Fibroblast of the conjunctiva (primary cell): ENCODE data around the gene CDV3.

Source experiments
- DNase-seq: peaks from one replicate; pipeline ENCODE4 v3.0.0-alpha.2; 2010; ENCODE audit warnings: low read depth

The CDV3 gene

DNA sequence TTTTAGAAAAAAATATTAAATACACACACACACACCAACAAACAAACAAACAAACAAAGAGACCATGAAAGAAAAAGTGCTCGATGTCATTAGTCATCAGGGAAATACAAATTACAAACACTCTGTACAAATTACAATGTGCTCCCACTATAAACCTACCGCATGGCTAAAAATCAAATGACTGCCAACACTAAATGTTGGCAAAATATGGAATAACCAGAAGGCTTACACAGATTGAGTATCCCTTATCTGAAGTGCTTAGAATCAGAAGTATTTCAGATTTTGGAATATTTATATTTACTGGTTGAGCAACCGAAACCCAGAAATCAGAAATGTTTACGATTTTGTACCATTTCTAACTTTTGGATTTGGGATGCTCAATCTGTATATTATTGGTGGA is 33.4 kb downstream of the CDV3 start:
- no peak for DNase-seq

DNA sequence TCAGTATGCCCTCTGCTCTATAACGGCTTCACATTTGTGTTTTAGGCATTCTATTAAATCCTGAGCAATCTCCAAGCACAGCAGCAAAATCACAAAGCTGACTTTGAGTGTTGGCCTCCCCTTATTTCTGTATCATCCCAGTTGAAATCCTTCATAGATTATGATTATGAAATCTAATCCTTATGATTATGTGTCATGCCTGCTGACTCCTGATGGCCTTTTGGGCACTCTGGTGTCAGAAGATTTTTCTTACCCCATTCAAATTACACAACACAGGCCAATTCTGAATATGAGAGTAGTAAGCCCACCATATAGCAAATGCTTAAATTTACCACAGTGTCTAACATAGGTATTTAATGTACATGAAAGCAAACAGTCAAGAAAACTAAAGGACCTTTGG is 34.3 kb downstream of the CDV3 start:
- no peak for DNase-seq

GRCh38 chr3:133608388-133608787 is 34.9 kb downstream of the CDV3 start:
- DNase-seq, result no peak

DNA sequence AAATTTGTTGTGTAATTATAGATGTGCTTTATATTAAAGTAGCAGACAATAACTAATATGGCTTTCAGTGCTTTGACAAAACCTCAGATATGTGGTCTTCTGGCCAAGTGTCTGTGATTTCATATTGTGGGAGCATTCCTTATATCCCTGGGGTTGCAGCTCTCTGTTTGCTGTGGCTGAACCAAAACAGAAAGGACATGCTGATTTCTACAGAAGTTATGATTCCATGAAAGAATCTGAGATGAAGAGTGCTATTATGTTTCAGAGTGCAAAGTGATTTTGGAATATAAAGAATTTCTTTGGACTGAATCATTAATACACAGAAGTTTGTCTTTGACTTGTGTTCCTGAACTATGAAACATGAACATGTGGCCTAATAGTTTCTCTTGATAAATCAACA is 36.5 kb downstream of the CDV3 start:
- no peak for DNase-seq

DNA sequence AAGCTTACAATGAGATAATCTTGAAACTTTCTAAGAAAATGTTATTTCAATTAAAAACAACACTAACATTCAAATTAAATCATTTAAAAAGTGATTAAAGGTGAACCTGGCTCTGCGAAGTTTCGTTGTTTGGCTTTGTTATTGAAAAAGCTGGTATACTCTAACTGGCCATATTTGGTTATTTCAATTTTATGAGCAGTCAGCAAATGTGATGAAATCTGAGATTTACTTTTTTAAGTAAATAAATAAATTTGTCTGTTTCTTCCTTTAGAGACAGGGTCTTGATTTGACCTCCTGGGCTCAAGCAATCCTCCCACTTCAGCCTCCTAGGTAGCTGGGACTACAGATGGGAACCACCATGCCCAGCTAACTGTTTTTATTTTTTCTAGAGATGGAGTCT is 38.0 kb downstream of the CDV3 start:
- DNase-seq, result no peak

DNA sequence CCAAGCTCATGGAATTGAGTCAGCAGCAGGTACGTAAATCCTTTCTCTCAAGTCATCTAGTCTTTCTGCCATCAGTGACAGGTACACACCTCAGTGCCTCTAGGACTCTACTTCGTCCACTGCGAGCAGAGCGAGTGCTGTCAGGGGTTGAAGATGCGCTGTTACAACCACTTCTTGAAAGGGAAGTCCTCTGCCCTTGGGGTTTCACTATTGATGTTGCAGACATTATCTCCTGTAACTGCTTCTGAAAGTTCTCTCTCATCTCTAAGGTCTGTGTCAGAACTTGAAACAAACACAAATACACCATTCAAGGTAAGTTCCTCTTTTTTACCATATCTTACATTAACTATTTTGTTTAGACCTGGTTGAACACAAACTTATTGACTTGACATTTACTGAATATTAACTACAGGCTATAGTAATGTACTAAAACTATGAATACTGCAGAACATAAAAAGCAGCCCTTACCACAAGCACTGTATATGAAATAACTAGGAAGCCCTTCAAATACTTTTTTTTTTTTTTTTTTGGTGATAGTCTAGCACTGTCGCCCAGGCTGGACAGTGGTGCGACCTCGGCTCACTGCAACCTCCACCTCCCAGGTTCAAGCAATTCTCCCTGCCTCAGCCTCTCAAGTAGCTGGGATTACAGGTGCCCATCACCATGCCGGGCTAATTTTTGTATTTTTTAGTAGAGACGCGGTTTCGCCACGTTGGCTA is 46.7 kb downstream of the CDV3 start:
- DNase-seq, result no peak

GRCh38 chr3:133627789-133628188 is 54.3 kb downstream of the CDV3 start:
- DNase-seq, result no peak

DNA sequence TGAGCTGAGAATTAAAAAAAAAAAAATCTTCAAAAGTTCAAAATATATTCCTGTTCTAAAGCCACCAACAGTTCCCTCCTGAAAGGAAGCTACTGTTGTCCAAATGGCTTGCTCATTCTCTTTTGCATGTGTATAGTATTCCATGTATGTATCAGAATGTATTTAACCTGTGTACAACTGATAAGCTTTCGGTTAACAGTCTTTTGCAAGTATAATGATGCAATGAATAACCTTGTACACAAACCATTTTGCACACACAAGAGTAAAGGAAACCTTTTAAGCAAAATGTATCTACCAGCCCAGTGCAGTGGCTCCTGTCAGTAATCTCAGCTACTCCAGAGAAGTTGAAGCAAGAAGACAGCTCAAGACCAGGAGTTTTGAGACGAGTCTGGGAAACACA is 55.7 kb downstream of the CDV3 start:
- DNase-seq, result no peak

- no peak for DNase-seq
Observed at GRCh38 chr3:133633439-133633838, 60.0 kb downstream of the CDV3 start.
